EL (cell line): ENCODE data around the gene PTPRJ.
"Not testable (repeated sequence)": the region's sequence is repeated elsewhere in the genome, so short reads cannot be mapped to it uniquely, and the experiment has no call there.

Experiments
- DNase-seq: peaks from one replicate; pipeline ENCODE4 v3.0.0-alpha.2; 2016

The PTPRJ gene

DNA sequence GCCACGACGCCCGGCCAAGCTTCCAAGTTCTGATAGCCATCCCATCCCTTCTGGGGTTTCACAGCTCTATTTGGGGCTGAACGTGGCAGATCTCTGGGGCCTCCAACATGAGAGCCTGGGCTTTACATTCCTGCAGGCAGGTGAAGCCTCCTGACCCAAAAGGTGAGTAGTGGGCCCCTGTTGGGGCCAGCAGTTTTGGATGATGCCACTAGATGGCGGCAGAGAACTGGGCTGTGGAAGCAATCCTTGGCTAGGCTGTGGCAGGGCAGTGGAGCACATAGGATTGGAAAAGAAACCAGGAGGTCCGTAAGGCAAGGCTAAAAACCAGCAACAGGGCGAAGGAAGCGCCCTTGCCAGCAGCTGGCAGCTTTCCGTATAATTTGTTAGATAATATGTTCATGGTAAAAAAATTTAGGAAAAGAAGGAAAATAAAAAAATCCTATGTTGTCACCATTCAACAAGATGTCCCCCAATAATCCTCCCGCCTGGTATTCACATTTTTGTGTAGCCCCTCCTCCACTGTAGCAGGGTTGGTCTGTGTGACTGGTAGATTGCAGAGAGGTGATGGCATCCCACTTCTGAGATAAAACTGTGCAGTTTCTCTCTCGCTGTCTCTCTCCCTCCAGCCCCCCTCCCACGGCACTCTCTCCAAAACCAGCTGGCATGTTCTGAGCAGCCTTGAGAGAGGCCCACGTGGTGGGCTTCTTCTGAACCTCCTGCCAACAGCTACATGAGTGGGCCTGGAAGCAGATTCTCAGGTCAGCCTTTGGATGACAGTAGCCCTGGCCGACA lies 192.7 kb downstream of the PTPRJ start:
- peak; percentile 53 for DNase-seq

DNA sequence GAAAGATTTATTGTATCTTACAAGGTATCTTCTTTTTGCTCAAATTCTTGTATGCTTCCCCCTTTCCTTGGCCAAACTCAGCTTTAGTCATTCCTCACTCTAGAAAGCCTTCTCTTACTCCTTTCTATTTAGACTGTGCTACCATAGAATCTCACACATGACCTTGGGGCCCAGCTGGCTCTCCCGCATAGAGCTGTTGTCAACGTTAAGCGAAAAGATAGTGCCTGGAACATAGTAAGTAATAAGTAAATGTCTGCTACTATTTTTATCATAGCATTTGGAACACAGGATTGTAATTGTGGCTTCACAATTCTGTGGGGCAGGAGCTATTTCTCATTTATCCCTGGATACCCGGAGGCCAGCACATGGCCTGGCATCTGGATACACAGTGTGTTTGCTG lies 197.3 kb downstream of the PTPRJ start:
- DNase-seq, result no peak

DNA sequence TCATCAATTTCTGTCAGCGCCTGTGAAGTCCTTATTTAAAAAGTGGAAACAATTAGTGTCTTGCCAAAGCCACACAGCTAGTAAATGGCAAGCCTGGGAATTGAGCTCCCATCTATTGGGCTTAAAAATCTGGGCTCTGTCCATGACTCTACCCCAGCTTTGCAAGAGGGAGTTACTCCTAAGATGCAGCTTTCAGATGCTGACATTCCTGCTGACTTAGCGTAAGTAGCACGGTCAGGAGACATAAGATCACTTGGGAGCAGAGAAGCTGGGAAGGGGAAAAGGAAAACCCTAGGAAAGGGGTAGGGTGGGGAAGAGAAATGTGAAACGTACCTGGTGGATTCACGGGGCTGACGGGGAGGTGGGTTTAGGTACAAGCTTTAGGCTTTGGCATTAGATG lies 200.3 kb downstream of the PTPRJ start:
- no peak for DNase-seq

DNA sequence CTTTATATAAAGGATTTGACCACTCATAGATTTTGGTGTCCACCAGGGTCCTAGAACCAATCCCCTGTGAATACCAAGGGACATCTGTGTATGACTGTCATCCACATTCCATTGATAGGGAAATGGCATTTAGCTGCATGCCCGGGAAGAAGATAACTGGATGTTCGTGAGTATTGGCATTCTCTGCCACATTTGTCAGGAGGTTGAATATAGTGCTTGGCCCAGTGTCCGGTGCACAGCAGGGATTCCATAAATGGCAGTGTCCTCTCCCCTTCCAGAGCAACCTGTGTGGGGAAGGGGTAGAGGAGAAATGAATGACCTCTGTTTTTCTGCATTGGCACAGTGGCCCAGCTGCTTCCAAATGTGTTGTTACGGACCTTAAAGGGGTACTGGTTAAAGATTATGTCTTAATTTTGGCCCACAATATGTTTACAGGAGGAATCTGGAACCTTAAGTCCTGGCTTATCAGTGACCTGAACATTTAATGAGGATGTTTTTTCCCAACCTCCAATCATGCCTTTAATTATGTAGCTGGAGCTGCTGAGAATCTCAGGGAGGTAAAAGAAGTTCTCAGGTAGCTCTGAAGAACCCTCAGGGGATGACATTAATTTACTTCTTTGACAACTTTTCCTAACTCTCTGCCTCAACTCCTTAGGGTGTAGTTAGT lies 202.6 kb downstream of the PTPRJ start:
- no peak for DNase-seq

DNA sequence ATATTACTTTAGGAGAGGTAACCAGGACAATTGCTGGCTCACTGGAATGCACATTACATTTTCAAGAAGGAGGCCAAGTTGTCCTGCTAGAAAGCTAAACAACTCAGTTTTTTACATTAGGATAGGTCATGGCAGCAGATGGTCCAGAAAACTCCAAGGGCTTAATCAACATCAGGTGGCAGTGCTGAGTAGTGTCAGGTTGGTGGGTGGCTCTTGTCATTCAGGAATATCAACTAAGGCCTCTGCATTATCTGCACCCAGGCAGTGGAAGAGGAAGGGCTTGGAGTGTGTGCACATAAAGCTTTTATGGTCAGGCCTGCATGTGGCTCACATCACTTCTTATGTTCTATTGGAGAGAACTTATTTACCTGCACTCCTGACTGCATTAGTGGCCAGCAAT lies 204.1 kb downstream of the PTPRJ start:
- DNase-seq, result no peak

DNA sequence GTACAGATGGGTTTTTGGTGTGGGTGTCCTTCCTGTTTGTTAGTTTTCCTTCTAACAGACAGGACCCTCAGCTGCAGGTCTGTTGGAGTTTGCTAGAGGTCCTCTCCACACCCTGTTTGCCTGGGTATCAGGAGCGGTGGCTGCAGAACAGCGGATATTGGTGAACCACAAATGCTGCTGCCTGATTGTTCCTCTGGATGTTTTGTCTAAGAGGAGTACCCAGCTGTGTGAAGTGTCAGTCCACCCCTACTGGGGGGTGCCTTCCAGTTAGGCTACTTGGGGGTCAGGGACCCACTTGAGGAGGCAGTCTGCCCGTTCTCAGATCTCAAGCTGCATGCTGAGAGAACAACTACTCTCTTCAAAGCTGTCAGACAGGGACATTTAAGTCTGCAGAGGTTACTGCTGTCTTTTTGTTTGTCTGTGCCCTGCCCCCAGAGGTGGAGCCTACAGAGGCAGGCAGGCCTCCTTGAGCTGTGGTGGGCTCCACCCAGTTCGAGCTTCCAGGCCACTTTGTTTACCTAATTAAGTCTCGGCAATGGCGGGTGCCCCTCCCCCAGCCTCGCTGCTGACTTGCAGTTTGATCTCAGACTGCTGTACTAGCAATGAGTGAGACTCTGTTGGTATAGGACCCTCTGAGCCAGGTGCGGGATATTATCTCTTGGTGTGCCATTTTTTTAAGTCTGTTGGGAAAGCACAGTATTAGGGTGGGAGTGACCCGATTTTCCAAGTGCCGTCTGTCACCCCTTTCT lies 210.7 kb downstream of the PTPRJ start:
- DNase-seq, result not testable (repeated sequence)

DNA sequence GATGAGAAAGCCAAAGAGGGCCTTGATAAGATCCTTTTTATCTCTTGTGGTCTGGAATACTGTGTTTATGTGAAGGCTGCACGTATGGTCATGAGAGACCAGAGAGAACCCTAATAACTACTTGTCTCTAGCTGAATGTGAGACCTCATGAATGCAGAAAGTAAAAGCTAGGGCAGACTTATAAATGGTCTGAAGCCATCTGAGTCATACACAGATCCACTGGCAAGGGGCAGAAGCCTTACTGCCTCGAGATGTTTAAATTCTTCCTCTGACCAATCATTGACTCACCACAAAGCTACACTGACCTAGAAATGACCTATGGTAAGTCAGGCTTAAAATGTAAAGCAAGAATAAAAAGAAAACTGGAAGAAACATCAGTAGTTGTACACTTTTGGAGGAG lies 213.5 kb downstream of the PTPRJ start:
- peak; percentile 65 for DNase-seq

DNA sequence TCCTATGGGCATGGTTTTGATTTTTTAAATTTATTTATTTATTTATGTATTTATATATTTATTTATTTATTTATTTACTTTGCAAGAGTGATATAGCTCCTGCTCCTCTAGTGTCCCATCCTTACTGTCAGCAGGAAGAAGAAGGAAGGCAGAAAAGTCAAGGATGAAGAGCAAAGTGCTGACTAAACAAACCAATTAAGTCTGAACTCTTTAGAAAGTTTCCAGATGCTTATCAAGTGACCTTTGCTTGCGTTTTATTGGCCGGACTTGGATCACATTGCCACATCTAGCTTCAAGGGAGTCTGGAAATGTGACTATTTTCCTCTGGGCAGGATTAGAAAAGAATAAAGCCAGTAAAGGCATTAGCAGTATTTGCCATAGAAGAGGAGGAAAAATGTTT lies 227.5 kb downstream of the PTPRJ start:
- DNase-seq, result no peak

DNA sequence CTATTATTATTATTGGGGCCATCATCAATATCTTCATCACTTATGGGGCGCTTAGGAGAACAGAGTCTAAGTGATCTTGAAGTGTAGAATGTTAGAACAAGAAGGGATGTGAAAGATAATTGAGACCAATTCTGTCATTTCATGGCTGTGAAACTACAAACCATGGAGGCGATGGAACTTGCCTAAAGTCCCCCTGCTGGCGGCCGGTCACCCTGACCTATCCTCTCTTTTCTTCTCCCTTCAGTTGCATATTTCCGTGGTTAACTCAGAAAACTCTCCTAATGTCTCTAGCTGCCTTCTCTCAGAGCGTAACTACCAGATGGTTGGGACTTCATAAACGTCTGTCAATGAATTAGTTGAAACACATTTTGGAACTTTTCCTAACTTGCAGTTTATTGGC lies 229.7 kb downstream of the PTPRJ start:
- DNase-seq, result peak; percentile 33

DNA sequence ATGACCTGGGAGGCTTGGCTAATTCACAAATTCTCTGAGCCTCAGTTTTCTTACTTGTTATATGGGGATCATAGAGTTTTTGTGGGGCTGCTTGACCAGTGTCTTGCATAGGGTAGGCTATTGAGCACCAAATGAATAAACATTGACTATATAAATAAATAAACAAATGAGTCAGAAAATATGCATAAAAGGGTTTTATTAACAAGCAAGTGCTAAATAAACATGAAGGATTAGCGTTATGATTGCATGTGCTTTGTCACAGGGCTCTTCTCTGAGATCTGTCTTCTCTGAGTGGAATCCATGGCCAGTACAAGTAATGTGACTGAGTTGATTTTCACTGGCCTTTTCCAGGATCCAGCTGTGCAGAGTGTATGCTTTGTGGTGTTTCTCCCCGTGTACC lies 236.2 kb downstream of the PTPRJ start, which contains the start of gene OR4B1:
Gene OR4B1 (plus strand): TSS at position 301 of the 400 bp plus-strand sequence. CDS start 0 bp downstream, at position 301.
- DNase-seq, result no peak
